OCI-LY1 (cell line): Measurements from ENCODE around the gene OR1F1.

Source experiments
- CTCF ChIP-seq: fragments of 200-600 bp; sonication (generic), shearing (Covaris generic); IDR thresholded peaks from 2 replicates; pipeline ENCODE4 v1.5.1; 2017; ENCODE audit warnings: mild to moderate bottlenecking, antibody characterized with exemption, low read length, moderate library complexity, mixed read lengths
- EZH2 ChIP-seq: fragments of 200-600 bp; sonication (generic), shearing (Covaris generic); IDR thresholded peaks from 2 replicates; pipeline ENCODE4 v1.8.0; 2017; ENCODE audit warnings: borderline replicate concordance, mixed run types, mild to moderate bottlenecking, antibody characterized with exemption, low read length, moderate library complexity, mixed read lengths

GRCh38 chr16:3147046-3147756 is 40.8 kb upstream of the OR1F1 start:
- TF ChIP-seq EZH2 (no peak), CTCF (no peak)
